Measurements from ENCODE around the gene CCNE1.

DNA sequence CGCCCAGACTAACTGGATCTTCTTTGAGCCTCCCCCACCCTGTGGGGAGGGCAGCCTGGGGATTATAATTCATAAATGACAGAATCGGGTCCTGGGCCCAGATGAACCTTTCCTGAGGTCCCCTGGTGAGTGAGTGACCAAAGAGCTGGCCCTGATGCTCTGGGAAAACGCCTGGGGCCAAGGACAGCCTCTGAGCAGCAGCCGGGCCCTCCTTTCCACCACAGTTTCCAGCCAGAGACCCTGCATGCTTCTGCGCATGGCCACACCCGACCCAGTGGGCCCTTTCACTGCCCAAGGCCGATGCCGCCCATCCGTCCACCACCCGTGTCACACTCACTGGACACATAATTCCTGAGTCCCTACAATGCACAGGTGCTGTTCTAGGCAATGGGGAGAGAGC is 43.6 kb upstream of the CCNE1 start:
- TF ChIP-seq, protein P1, sequence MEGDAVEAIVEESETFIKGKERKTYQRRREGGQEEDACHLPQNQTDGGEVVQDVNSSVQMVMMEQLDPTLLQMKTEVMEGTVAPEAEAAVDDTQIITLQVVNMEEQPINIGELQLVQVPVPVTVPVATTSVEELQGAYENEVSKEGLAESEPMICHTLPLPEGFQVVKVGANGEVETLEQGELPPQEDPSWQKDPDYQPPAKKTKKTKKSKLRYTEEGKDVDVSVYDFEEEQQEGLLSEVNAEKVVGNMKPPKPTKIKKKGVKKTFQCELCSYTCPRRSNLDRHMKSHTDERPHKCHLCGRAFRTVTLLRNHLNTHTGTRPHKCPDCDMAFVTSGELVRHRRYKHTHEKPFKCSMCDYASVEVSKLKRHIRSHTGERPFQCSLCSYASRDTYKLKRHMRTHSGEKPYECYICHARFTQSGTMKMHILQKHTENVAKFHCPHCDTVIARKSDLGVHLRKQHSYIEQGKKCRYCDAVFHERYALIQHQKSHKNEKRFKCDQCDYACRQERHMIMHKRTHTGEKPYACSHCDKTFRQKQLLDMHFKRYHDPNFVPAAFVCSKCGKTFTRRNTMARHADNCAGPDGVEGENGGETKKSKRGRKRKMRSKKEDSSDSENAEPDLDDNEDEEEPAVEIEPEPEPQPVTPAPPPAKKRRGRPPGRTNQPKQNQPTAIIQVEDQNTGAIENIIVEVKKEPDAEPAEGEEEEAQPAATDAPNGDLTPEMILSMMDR (IDR thresholded peaks at IDR 0.05; ENCODE audit: poor library complexity), result no peak
- TF ChIP-seq EZH2 (IDR thresholded peaks at IDR 0.05; ENCODE audit: borderline replicate concordance), result no peak
